Keratinocyte (primary cell): ENCODE data around the gene BTNL8. TPM values are rescaled to one million over a fixed set of nuclear protein-coding genes. Genes with fewer than 3 reads are reported as not detected.

Experiments used
- DNase-seq: peaks from one replicate; pipeline ENCODE4 v3.0.0-alpha.2; 2011; ENCODE audit warnings: low read depth, missing footprints, low spot score
- FAIRE-seq: peaks from 2 replicates; lab custom pipeline; 2011; peaks lifted over from hg19 to GRCh38; lab: Jason Lieb, UNC
- H2AFZ ChIP-seq: 2 replicates; pipeline ENCODE4 v1.6.0; 2012; ENCODE audit warnings: low read length, control low read depth, inconsistent platforms; ENCODE audit not compliant: control insufficient read depth
- H3K27ac ChIP-seq: 2 replicates; pipeline ENCODE4 v1.5.1; 2011; ENCODE audit warnings: low read length; ENCODE audit not compliant: control insufficient read depth, insufficient read depth
- H3K27me3 ChIP-seq: 3 replicates; pipeline ENCODE4 v1.6.0; 2011; ENCODE audit warnings: low read length; ENCODE audit not compliant: control insufficient read depth, insufficient read depth; ENCODE audit errors: extremely low read depth
- H3K36me3 ChIP-seq, 2 experiments: 2 replicates in 1 of 2; 3 replicates in 1 of 2; pipeline ENCODE4 v1.5.1; 2011; ENCODE audit warnings: low read length in 2 of 2, mild to moderate bottlenecking in 1 of 2; ENCODE audit not compliant: control insufficient read depth in 2 of 2, insufficient read depth in 2 of 2; ENCODE audit errors: extremely low read depth in 1 of 2
- H3K4me1 ChIP-seq: 3 replicates; pipeline ENCODE4 v1.5.1; 2011; ENCODE audit warnings: low read length; ENCODE audit not compliant: control insufficient read depth, insufficient read depth; ENCODE audit errors: extremely low read depth
- H3K4me2 ChIP-seq: 3 replicates; pipeline ENCODE4 v1.6.0; 2011; ENCODE audit warnings: low read depth, low read length; ENCODE audit not compliant: control insufficient read depth, insufficient read depth; ENCODE audit errors: extremely low read depth
- H3K4me3 ChIP-seq, 3 experiments: fragments of 200-600 bp in 1 of 3; sonication (generic) in 1 of 3; 2 replicates in 2 of 3; 3 replicates in 1 of 3; pipeline ENCODE4 v1.5.1; 2011 to 2016; ENCODE audit warnings: low read length in 3 of 3, mild to moderate bottlenecking in 3 of 3, control low read depth in 2 of 3, inconsistent platforms in 1 of 3, low read depth in 1 of 3, mixed read lengths in 1 of 3, mixed run types in 1 of 3, moderate library complexity in 1 of 3; ENCODE audit not compliant: control insufficient read depth in 2 of 3, insufficient read depth in 2 of 3; ENCODE audit errors: extremely low read depth in 1 of 3
- H3K79me2 ChIP-seq: 2 replicates; pipeline ENCODE4 v1.6.0; 2012; ENCODE audit warnings: low read length; ENCODE audit not compliant: control insufficient read depth, insufficient read depth
- H3K9ac ChIP-seq: 3 replicates; pipeline ENCODE4 v1.6.0; 2011; ENCODE audit warnings: low read length; ENCODE audit not compliant: control insufficient read depth, insufficient read depth; ENCODE audit errors: extremely low read depth
- H3K9me1 ChIP-seq: 3 replicates; pipeline ENCODE4 v1.6.0; 2011; ENCODE audit warnings: low read length; ENCODE audit not compliant: control insufficient read depth, insufficient read depth; ENCODE audit errors: extremely low read depth
- H3K9me3 ChIP-seq: 2 replicates; pipeline ENCODE4 v1.5.1; 2012; ENCODE audit warnings: low read depth, low read length; ENCODE audit not compliant: control insufficient read depth
- H4K20me1 ChIP-seq: 3 replicates; pipeline ENCODE4 v1.6.0; 2011; ENCODE audit warnings: low read length; ENCODE audit not compliant: control insufficient read depth, insufficient read depth; ENCODE audit errors: extremely low read depth
- EZH2 ChIP-seq: IDR thresholded peaks from one replicate; pipeline ENCODE4 v1.6.1; 2012; ENCODE audit warnings: inconsistent platforms, mild to moderate bottlenecking, low read length, moderate library complexity
- dilution Hi-C: fragments of 300-500 bp; cut with MboI; formaldehyde crosslinking; loops from one replicate; pipeline ENCODE4 v1.7.0; 2020; ENCODE audit warnings: low sequenced_read_pairs; ENCODE audit not compliant: extremely low pct_ligation_motif_present
- polyA plus RNA-seq, 5 experiments: library from polyadenylated mRNA; depleted of rRNA in 3 of 5; stranded (reverse) in 3 of 5; stranded (forward) in 1 of 5; unstranded in 1 of 5; fragments of >200 nt; gene quantifications; 1 replicate in 1 of 5; 2 replicates in 3 of 5; 3 replicates in 1 of 5; pipeline versions ENCODE4 v1.2.1 to v1.2.3, GENCODE V29; 2011 to 2012; ENCODE audit warnings: missing spikeins in 2 of 5, low read depth in 1 of 5, low replicate concordance in 1 of 5
- TF ChIP-seq, protein P1 (sequence below), 3 experiments: IDR thresholded peaks in 1 of 3; conservative IDR thresholded peaks in 1 of 3; optimal IDR thresholded peaks in 1 of 3; 2 replicates in 2 of 3; 3 replicates in 1 of 3; pipeline versions ENCODE3 to v1.5.1; 2011; ENCODE audit warnings: low read length in 3 of 3, mild to moderate bottlenecking in 3 of 3, moderate library complexity in 2 of 3, control low read depth in 1 of 3, inconsistent platforms in 1 of 3; ENCODE audit not compliant: insufficient read depth in 2 of 3; ENCODE audit errors: extremely low read depth in 1 of 3

Gene BTNL8
- polyA plus RNA-seq, 1 donor (not counting 4 experiments of a cell fraction or from before 2014, with no cell fraction given) = not detected

DNA sequence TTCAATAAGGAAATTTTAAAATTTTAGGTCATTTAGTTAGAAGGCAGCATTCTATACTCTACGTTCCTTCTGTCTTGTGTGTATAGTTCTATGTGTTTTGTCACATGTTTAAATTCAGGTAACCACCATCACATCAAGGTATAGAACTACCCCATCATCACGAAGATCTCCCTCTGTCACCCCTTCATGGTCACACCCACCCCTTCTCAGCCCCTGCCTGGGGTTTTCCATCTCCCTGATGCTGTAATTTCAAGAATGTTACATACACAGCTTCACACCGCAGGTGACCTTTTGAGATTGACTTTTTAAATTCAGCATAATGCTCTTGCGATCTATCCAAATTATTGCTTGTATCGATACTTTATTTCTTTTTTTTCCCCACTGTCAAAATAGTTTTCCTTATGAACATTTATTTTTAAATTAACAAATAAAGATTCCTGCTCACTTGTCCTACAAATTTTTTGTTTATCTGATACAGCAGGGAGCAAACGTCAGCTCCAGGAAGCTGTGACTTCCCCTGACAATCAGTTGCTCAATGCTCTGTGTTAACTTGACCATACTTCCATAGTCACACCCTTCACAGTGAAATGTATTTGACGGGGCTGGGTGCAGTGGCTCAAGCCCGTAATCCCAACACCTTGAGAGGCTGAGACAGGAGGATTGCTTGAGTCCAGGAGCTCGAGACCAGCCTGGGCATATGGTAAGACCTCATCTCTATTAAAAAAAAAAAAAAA is 10.2 kb downstream of the BTNL8 start:
- no peaks in the 10 kb centered on the region for H3K27me3 ChIP-seq
- no peaks in the 10 kb centered on the region for H3K36me3 ChIP-seq
- no peak overlapping the region for H3K9ac ChIP-seq
- no peak overlapping the region for H2AFZ ChIP-seq
- H3K27ac ChIP-seq = no peak overlapping the region
- TF ChIP-seq EZH2 = no peak
- TF ChIP-seq, protein P1, sequence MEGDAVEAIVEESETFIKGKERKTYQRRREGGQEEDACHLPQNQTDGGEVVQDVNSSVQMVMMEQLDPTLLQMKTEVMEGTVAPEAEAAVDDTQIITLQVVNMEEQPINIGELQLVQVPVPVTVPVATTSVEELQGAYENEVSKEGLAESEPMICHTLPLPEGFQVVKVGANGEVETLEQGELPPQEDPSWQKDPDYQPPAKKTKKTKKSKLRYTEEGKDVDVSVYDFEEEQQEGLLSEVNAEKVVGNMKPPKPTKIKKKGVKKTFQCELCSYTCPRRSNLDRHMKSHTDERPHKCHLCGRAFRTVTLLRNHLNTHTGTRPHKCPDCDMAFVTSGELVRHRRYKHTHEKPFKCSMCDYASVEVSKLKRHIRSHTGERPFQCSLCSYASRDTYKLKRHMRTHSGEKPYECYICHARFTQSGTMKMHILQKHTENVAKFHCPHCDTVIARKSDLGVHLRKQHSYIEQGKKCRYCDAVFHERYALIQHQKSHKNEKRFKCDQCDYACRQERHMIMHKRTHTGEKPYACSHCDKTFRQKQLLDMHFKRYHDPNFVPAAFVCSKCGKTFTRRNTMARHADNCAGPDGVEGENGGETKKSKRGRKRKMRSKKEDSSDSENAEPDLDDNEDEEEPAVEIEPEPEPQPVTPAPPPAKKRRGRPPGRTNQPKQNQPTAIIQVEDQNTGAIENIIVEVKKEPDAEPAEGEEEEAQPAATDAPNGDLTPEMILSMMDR (optimal IDR thresholded peaks at IDR 0.05 in 1 of 3, IDR thresholded peaks at IDR 0.05 in 1 of 3, conservative IDR thresholded peaks at IDR 0.05 in 1 of 3; ENCODE audit: extremely low read depth in 1 of 3, insufficient read depth in 2 of 3, low read length in 3 of 3) = no peak
- no peaks in the 10 kb centered on the region for H3K9me3 ChIP-seq
- no peak for FAIRE-seq
- no peaks in the 10 kb centered on the region for H4K20me1 ChIP-seq
- no peaks in the 10 kb centered on the region for H3K4me1 ChIP-seq
- H3K4me2 ChIP-seq = no peak overlapping the region
- H3K79me2 ChIP-seq = no peaks in the 10 kb centered on the region
- dilution Hi-C loops = no loop called here
- H3K4me3 ChIP-seq = no peak overlapping the region
- no peak for DNase-seq
- no peaks in the 10 kb centered on the region for H3K9me1 ChIP-seq

DNA sequence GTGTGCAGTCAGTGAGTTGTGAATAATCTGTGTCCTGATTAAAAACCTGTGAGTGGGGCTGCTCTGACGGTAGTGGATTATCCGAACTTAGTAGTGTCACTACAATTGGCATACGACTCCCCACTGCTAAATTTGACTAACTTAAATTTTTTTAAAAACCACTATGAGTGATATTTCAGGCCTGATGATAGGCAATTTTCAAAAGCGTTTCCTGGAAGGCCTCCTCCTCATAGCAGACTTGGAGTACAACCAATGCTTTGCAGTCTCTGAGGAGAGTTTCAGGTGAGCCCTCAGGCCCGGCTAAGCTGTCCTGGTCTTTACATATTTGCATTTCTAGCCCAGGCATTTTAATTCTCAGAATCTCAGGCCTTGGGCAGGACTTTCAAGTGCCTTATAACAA is 10.8 kb downstream of the BTNL8 start:
- dilution Hi-C loops = no loop called here
- Histone ChIP-seq H3K4me1 (no peaks in the 10 kb centered on the region), H3K27me3 (no peaks in the 10 kb centered on the region), H3K4me3 (no peak overlapping the region), H3K9me3 (no peaks in the 10 kb centered on the region), H4K20me1 (no peaks in the 10 kb centered on the region), H3K27ac (no peak overlapping the region), H3K4me2 (no peak overlapping the region), H2AFZ (no peak overlapping the region), H3K9ac (no peak overlapping the region), H3K79me2 (no peaks in the 10 kb centered on the region), H3K9me1 (no peaks in the 10 kb centered on the region), H3K36me3 (no peaks in the 10 kb centered on the region)
- TF ChIP-seq EZH2 = no peak
- TF ChIP-seq, protein P1 (optimal IDR thresholded peaks at IDR 0.05 in 1 of 3, IDR thresholded peaks at IDR 0.05 in 1 of 3, conservative IDR thresholded peaks at IDR 0.05 in 1 of 3; ENCODE audit: extremely low read depth in 1 of 3, insufficient read depth in 2 of 3, low read length in 3 of 3) = no peak
- DNase-seq = no peak
- FAIRE-seq = no peak
